Stomach (tissue), 4 donors: ENCODE measurements around the gene HOXD4.

Experiments
- EP300 ChIP-seq: sonication (generic); formaldehyde crosslinking; IDR thresholded peaks from one replicate; pipeline ENCODE4 v1.6.1; 2017; ENCODE audit warnings: antibody characterized with exemption
- POLR2A ChIP-seq, 4 donors: fragments of 450-650 bp; IDR thresholded peaks; one replicate each; pipeline ENCODE4 v1.6.1; 2016; ENCODE audit warnings: antibody characterized with exemption in 4 of 4, control low read depth in 2 of 4, mild to moderate bottlenecking in 1 of 4, moderate library complexity in 1 of 4
- POLR2AphosphoS5 ChIP-seq, 3 donors: sonication (generic); formaldehyde crosslinking; IDR thresholded peaks; one replicate each; pipeline ENCODE4 v1.6.1; 2016; ENCODE audit warnings: antibody characterized with exemption in 3 of 3
- TF ChIP-seq, protein P1 (sequence below), 7 experiments: fragments of 450-650 bp in 4 of 7; fragments of 200-600 bp in 3 of 7; sonication (generic) in 3 of 7; IDR thresholded peaks; one replicate each; pipeline ENCODE4 v1.5.1; 2016 to 2019; ENCODE audit warnings: antibody characterized with exemption in 7 of 7, control low read depth in 2 of 7, mild to moderate bottlenecking in 1 of 7

DNA sequence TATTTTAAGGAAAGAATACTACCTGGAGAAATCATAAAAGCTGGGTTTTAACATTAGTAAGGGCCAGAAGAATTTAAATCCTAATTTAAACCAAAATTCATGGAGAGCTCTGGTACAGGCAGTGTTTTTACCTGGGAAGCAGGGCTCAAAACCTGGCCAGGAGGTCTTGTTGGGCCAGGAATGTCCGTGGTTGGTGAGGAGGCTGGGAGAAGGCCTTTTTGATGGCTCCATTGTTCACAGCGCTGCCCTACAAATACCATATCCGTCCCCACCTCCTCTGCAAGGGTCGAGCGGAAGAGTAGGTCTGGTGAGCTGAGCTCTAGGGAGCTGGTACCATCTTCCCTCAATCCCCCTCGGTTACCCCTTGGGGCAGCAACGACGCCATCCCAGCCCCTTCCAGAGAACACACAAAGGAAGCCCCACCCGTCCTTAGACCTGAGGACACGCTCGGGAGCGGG, 26.3 kb downstream of the HOXD4 start:
- TF ChIP-seq, protein P1, sequence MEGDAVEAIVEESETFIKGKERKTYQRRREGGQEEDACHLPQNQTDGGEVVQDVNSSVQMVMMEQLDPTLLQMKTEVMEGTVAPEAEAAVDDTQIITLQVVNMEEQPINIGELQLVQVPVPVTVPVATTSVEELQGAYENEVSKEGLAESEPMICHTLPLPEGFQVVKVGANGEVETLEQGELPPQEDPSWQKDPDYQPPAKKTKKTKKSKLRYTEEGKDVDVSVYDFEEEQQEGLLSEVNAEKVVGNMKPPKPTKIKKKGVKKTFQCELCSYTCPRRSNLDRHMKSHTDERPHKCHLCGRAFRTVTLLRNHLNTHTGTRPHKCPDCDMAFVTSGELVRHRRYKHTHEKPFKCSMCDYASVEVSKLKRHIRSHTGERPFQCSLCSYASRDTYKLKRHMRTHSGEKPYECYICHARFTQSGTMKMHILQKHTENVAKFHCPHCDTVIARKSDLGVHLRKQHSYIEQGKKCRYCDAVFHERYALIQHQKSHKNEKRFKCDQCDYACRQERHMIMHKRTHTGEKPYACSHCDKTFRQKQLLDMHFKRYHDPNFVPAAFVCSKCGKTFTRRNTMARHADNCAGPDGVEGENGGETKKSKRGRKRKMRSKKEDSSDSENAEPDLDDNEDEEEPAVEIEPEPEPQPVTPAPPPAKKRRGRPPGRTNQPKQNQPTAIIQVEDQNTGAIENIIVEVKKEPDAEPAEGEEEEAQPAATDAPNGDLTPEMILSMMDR (IDR thresholded peaks at IDR 0.05): no peak
- TF ChIP-seq POLR2A (IDR thresholded peaks at IDR 0.05): no peak
- no peak for TF ChIP-seq EP300
- TF ChIP-seq POLR2AphosphoS5 (IDR thresholded peaks at IDR 0.05): no peak
